GM18870 (cell line): ENCODE results near the gene PGPEP1.
A peak's percentile ranks its signal among the peaks of the same experiment; 100 is the strongest.
"Not testable (repeated sequence)": the region's sequence is repeated elsewhere in the genome, so short reads cannot be mapped to it uniquely, and the experiment has no call there.

Experiments used
- ATAC-seq: cut with Tn5 transposase; IDR thresholded peaks from one replicate; pipeline ENCODE4 v1.9.1; 2021; ENCODE audit warnings: moderate library complexity; ENCODE audit not compliant: unreplicated experiment

Gene PGPEP1

DNA sequence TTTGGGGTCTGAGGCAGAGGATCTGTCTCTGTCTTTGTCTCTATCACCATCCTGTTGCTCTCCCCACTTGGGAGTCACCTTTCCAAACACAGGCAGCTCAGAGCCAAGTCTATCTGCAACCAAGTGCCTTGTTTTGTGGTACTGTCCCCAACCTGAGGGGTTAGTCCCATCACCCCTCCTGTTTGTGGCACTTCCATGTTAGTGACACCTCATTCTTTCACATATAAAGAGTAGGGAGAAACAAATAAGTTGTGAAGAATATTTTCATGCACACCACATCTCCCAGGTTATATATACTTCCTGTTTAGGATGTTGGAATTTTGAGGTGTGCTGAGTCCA is 49.3 kb downstream of the PGPEP1 start:
- ATAC-seq: no peak

GRCh38 chr19:18390065-18390907 is 49.9 kb downstream of the PGPEP1 start:
- ATAC-seq: no peak

DNA sequence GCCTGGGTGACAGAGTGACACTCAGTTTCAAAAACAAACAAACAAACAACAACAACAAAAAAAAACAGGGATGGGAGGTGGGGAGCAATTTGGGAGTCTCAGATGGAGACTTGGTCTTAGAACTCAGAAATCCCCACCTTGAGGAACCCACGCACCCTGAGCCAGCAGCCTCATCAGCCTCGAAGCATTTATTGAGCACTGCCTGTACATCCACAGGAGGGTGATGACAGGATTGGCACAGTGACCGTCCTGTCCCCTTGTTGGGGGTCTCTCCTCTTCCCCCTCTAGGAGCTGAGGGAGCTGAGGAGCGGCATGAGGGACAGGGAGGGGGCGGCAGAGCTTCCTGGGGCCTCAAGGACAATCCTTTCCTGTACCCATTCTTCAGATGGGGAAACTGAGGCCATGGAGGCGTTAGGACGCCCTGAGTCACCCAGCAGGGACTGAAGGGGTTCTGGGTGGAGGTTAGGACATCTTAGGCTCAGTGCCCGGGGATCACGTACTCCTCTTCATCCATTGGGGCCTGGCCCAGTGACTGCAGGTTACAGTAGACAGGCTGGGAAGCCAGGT is 51.2 kb downstream of the PGPEP1 start:
- ATAC-seq: no peak

GRCh38 chr19:18392417-18392816 is 52.0 kb downstream of the PGPEP1 start:
- no peak for ATAC-seq

GRCh38 chr19:18392926-18393325 is 52.5 kb downstream of the PGPEP1 start:
- ATAC-seq: no peak

- no peak for ATAC-seq
Observed at GRCh38 chr19:18393836-18394235, 53.4 kb downstream of the PGPEP1 start.

GRCh38 chr19:18396471-18397241 is 56.3 kb downstream of the PGPEP1 start:
- no peak for ATAC-seq

DNA sequence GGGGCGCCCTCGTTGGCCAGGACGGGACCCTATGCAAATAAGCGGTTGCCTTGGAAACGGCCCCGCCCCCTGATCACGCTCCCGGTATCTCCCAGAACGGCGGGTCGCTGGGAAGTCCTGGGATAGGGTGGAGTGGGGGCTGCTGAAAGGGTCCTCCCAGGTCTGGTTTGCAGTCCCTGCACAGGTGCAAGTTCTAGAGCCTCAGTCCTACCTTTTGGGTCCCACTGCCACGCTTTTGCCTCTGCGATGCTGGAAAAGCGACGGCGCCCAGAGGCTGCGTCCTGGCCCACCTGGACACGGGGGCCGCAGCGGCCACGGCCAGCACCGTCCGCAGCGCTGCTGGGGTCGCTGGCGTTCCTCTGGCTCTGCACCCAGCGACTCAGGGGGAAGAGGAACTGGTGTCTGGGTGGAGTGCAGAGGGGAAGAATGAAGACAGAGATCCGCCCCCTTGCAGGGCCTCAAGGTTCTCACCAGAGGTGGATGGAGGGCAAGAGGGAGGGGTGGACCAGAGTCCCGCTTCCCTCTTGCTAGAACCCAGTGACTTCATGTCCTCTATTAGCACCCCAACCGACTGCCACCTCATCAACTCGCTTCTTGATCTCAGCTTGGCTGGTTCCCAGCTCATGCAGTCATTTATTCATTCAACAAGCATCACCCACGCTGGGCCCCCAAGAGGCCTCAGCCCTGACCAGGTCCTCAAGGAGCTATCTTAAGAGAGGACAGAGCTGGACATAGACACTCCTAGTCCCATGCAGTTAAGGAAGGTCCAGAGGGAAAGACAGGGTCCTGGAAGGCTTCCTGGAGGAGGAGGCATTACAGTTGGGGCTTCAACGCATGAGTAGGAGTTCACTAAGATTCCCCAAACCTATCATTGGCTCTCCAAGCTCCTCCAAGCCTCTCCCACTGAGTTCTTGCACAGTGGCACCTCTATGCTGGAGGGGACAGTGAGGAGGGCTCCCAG is 57.1 kb downstream of the PGPEP1 start, which contains the start of gene LRRC25:
Gene LRRC25, minus strand, starts transcription at position 381 of the 961 bp plus-strand sequence. CDS start 659 bp downstream, outside the sequence.
- ATAC-seq: no peak

GRCh38 chr19:18399008-18399407 is 58.6 kb downstream of the PGPEP1 start:
- ATAC-seq: no peak

DNA sequence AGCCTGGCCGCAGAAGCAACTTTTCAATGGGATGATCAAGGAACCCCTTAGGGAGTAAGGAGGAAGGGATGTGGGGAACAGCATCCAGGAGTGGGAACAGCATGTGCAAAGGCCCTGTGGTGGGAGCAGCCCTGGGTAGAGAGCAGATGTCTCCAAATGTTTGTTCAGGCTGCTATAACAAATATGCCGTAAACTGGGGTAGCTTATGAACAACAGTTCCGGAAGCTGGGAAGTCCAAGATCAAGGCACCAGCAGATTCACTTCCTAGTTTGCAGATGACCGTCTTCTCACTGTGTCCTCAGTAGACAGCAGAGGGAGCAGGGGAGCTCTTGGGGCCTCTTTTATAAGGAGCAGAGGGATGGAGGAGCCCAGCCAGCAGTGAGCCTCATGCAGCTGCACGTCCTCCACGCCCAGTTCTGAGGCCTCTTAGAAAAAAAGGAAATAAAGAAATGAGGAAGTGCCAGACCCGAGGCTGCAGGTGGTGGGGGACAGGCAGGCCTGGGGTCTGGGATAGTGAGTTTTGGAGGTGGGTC is 61.2 kb downstream of the PGPEP1 start:
- no peak for ATAC-seq

- ATAC-seq: not testable (repeated sequence)
Observed at GRCh38 chr19:18402455-18403248, 62.3 kb downstream of the PGPEP1 start.

DNA sequence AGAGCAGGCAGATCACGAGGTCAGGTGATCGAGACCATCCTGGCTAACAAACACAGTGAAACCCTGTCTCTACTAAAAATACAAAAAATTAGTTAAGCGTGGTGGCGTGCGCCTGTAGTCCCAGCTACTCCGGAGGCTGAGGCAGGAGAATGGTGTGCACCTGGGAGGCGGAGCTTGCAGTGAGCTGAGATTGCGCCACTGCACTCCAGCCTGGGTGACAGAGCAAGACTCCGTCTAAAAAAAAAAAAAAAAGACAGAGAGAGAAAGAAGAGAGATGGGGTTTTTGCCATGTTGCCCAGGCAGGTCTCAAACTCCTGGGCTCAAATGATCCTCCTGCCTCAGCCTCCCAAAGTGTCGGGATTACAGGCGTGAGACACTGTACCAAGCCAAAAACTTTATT is 65.4 kb downstream of the PGPEP1 start:
- not testable (repeated sequence) for ATAC-seq

- no peak for ATAC-seq
Observed at GRCh38 chr19:18406749-18407148, 66.4 kb downstream of the PGPEP1 start.

- ATAC-seq: peak; percentile 39
Observed at GRCh38 chr19:18408053-18408476, 67.7 kb downstream of the PGPEP1 start.

- ATAC-seq: no peak
Observed at GRCh38 chr19:18412610-18413239, 72.3 kb downstream of the PGPEP1 start.

- no peak for ATAC-seq
Observed at GRCh38 chr19:18414504-18415177, 74.2 kb downstream of the PGPEP1 start.

- no peak for ATAC-seq
Observed at GRCh38 chr19:18415178-18415867, 74.9 kb downstream of the PGPEP1 start.

DNA sequence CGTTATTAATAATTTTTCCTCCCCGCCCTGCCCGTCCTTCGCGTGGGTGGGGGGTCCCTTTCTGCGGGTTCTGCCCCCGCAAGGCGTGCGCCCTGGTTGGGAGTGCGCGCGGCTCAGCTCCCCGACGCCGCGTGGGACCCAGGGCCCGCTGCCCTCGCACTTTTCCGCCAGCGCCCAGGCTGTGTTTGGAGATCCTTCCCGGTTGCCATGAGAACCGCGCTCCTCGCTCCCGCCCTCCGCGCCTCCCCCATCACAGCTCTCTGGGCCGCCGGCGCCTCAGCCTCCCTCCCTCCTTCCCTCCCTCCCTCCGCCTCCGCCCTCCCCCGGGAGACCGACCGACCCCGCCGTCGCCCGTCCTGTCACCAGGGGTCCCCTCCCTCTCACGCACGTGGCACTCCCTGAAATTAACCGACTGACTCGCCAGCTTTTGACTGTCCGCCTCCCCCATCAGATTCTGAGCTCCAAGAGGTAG is 76.4 kb downstream of the PGPEP1 start:
- no peak for ATAC-seq
